Stimulated activated CD4-positive, alpha-beta T cell treated with anti-CD3 and anti-CD28 coated beads, Interleukin-4, amount 100 ng/mL, for 4 hours (primary cell): Measurements from ENCODE around the gene FPGS.
A peak's percentile ranks its signal among the peaks of the same experiment; 100 is the strongest.
"Not testable (repeated sequence)": the region's sequence is repeated elsewhere in the genome, so short reads cannot be mapped to it uniquely, and the experiment has no call there.

ENCODE experiments used
- DNase-seq, 2 experiments: peaks; one replicate each; pipeline ENCODE4 v3.0.0-alpha.2; 2020

The FPGS gene

DNA sequence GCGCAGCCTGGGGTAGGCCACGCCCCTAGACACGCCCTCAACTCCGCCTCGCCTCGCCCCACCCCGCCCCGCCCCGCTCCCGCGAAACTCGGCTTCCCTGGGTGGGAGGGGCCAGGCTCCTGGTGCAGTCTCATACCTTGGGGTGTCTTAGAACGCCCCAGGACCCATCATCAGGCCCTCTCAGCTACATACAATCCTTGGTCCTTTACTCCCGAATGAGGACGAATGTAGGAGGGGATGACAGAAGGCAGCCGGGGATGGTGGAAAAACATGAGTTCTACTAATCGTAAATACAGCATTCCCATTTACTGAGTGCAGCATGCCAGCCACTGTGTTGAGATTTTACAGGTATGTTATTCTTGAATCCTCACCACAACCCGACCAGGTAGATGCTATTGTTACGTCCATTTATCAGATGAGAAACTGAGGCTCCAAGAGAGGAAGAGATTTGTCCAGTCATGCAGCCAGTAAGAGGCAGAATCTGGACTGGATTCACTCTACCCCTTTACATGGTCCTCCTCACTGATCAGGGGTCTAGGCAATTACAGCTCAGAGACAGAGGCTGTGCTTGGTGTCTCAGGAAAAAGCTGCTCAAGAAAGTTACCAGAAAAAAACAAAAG lies 31.0 kb upstream of the FPGS start:
- DNase-seq: no peak

DNA sequence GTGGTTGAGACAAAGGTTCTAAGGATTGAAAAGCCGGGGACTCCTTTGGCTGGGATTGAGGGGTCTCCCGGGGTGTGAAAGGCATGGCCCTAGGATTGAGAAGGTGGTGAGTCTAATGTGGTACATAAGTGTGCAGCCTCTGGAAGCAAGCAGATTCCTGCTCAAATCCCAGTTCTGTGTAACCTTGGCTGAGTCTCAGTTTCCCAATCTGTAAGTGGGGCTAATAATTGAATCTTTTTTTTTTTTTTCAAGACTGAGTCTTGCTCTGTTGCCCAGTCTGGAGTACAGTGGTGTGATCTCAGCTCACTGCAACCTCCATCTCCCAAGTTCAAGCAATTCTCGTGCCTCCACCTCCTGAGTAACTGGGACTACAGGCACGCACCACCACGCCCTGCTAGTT lies 30.1 kb upstream of the FPGS start:
- DNase-seq: no peak

DNA sequence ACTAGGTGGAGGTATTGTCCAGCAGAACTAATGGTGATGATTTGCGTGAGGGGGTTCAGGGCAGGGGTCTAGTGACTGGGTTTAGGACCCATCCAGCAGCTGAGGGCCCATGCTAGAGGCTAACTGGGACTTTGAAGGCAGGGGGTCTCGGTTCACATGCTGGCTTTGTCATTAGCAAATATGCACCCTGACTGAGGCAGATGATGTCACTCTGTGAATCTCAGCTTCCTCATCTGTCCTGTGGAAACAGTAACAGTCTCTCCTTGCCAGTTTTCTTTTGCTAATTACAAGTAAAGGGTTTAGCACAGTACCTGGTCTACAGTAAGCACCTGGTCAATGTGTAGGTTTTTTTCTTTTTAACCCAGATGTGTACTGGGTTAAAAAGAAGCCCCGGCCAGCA lies 29.4 kb upstream of the FPGS start:
- DNase-seq: no peak

DNA sequence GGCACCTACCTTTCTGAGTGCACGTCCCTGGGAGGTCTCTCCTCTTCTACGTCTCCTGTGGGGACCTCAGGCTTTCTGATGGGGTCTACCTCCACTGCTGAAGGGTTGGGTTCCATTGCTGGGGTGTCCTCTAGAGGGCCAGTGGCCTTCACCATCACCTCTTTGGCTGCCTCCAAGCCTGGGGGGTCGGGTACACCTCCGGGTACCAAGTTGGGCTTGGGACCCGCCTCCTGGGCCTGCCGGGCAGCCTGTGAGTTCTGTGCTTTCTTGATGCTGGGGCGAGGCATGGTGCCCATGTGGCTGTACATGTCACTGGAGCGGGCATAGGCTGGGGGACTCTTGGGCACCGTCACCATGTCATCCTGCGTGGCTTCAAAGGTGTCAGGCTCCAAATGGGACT lies 28.7 kb upstream of the FPGS start:
- DNase-seq: no peak

DNA sequence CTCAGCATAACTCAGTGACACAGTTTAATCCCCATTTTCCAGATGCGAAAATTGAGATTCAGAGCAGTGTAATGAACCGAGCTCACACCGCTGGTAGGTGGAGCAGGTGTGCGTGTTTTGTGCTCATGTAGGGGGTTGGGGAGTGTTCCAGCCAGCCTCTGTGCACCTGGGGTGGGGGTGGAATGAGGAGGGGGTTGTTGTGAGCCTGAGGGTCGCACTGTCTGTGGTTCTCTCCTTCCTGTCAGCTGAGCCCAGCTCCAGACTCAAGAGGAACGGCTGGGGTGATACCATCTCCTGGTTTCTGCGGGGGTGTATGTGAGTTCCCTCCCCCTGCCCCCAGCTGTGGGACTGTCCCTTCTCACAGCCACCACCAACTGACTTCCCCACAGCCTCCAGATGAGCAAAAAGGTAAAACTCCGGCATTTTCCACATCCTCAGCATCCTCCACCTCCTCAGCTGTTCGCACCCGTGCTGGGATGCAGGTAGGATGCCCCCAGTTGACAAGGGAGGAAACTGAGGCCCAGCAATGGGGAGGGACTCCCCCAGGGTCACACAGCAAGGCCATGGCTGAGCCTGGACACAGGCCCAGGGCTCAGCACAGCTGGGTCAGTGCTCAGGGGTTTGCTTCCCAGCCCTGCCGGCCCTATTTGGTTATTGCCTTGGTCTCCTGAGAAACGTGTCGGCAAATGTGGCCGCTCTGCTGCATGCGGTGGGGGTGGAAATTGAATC lies 26.3 kb upstream of the FPGS start:
- peak; percentile 56 to 78 for DNase-seq

DNA sequence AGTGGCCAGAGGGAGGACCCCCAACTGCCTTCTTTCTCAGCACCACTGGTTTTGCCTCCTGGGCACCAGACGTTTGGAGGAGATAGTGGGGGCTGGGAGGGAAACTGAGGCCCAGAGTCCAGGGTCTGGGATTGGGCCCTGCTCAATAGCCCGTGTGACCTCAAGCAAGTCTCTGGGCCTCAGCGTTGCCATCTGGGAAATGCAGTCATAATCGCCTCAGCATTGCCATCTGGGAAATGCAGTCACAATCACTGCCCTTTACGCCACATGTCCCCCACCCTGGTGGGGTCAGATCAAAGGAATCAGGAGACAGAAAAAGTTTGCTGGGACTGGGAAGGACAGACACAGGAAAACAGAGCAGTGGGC lies 25.8 kb upstream of the FPGS start:
- DNase-seq: no peak

DNA sequence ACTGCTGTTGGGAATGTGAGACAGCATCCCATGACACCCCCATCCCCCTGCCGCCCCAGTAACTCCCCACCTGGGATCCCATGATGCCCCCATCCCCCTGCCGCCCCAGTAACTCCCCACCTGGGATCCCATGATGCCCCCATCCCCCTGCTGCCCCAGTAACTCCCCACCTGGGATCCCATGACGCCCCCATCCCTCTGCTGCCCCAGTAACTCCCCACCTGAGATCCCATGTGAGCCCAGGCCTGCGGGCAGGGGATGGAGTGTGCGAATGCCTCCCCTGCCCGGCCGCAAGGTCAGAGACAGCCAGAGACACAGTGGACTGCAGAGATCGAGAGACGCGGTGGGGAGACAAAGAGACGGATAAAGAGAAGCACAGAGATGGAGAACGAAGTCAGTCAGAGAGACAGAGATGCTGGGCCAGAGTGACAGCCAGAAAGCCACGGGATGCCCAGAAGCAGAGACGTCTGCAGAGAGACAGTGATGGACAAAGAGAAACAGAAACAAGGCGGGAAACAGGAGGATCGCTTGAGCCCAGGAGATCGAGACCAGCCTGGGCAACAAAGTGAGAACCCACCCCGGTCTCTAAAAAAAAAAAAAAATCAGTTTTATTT lies 25.2 kb upstream of the FPGS start:
- DNase-seq: no peak

DNA sequence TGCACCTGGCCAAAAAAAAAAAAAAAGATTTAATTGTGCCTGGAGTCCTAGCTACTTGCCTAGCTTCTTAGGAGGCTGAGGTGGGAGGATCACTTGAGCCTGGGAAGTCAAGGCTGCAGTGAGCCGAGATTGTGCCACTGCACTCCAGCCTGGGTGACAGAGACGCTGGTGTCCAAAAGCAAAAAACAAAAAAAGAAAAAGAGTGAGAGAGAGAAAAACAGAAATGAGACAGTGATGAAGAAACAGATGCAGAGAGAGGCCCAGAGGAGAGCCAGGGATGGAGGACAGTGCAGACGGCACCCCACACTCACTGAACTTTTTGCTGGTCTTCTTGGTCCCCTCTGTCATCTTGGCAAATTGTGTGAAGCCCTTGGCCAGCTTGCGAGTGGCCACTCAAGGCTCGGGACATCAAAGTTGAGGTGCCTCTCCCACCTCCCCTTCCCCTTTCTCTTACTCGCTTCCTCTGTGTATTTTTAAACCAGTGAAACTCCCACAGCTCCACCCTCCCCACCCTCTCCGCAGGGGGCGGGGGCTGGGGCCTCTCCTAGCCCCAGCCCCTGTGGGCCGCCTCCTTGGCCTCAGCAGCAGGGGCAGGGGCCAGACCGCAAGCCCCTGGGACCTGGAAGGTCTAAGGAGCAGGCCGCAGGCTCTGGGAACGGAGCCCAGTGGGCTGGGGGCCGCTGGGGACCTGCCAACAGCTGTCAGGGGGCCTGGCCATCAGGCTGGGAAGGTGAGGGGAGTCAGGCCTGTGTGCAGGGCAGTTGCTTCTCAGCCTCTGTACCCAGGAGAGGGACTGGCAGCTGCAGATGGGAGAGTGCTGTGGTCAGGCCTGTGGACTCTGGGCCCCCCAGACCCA lies 24.2 kb upstream of the FPGS start, which contains the start of gene SH2D3C:
SH2D3C (minus strand) TSS at position 387 of the 856 bp plus-strand sequence; CDS start at position 348, 39 bp downstream.
- peak; percentile 39 to 43 for DNase-seq

DNA sequence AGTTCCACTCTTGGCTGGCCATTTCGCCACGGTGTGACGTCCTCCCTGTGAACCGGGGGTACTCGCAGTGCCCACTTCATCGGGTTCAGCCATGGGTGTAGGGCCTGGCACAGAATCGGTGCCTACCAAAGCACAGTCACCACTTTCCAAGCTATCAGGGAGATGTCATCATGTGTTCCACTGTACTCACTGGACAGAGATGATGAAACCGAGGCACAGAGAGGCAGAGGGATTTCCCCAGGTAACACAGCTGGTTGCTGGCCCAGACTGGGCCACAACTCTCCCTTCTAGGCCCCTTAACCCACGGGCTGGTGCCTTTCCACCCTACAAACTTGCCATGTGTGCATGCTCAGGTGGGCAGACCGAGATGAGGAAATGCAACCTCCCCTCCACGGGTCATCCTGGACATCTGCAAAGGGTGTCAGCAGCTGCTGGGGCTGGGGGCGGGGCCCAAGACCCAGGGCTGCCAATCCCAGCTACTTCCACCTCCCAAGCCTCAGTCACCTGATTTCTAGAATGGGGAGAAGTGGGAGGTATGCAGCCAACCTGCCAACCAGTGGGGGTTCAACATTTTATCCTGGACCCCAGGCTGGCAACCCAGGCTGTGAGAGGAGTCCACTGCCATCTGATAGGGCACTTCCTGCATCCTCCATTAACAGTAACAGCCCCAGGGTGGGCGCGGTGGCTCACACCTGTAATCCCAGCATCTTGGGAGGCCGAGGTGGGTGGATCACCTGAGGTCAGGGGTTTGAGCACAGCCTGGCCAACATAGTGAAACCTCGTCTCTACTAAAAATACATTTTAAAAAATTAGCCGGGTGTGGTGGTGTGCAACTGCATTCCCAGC lies 23.3 kb upstream of the FPGS start:
- DNase-seq: peak in 1 of 2 experiments; percentile 75

DNA sequence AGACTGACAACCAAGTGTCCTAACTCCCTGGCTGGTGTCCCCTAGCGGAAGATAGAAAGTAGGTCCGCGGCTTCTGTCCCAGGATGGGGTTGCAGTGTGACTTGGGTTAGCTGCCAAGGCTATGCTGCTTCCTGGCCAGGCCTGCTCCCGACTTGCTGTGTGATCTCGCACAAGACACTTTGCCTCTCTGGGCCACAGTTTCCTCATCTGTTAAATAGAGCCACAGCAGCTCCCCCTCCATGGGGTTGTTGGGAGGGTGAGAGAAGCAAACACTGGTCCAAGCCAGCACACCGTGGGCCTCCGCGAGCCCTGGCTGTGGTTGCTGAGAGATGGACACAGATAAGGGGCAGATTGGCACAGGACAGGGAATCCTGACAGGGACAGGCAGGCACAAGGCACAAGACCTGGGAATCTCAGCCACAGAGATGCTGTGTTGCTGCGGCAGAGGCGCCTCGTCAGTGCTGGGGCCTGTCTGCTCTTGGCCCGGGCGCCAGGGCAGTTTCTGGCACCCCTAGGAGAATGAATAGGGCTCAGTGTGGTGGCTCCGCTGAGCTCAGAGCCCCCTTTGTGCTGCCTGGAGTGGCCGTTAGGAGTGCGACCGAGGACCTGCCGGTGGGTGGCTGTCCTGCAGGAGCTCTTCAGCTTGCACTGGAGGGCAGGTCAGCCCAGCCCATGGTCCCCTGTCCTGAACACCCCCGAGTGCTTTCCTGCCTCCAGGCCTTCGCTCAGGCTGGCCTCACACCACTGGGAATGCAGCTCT lies 22.4 kb upstream of the FPGS start:
- no peak for DNase-seq

DNA sequence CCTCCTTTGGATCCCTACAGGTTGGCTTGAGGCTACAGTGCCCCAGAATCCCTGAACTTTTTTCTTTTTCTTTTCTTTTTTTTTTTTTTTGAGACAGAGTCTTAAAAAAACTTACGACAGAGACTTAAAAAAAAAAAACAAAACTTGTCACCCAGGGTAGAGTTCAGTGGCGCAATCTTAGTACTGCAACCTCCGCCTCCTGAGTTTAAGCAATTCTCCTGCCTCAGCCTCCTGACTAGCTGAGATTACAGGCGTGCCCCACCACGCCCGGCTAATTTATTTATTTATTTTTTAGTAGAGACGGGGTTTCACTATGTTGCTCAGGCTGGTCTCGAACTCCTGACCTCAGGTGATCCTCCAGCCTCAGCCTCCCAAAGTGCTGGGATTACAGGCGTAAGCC lies 21.8 kb upstream of the FPGS start:
- not testable (repeated sequence) for DNase-seq

DNA sequence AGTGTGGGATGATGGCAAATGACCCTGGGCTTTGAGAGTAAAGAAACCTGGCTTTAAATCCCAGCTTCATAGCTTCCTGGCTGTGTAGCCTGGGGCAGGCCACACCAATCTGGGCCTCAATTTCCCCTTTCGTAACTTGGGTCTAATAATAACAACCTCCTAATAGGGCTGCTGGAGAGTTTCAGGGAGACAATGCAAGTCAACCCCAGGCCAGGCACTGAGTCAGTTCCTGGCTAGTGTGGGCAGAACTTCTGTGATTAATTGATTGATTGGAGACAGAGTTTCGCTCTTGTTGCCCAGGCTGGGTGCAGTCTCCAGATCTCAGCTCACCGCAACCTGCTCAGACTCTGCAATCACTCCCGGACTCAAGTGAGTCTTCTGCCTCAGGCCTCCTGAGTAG lies 20.9 kb upstream of the FPGS start:
- DNase-seq: no peak

DNA sequence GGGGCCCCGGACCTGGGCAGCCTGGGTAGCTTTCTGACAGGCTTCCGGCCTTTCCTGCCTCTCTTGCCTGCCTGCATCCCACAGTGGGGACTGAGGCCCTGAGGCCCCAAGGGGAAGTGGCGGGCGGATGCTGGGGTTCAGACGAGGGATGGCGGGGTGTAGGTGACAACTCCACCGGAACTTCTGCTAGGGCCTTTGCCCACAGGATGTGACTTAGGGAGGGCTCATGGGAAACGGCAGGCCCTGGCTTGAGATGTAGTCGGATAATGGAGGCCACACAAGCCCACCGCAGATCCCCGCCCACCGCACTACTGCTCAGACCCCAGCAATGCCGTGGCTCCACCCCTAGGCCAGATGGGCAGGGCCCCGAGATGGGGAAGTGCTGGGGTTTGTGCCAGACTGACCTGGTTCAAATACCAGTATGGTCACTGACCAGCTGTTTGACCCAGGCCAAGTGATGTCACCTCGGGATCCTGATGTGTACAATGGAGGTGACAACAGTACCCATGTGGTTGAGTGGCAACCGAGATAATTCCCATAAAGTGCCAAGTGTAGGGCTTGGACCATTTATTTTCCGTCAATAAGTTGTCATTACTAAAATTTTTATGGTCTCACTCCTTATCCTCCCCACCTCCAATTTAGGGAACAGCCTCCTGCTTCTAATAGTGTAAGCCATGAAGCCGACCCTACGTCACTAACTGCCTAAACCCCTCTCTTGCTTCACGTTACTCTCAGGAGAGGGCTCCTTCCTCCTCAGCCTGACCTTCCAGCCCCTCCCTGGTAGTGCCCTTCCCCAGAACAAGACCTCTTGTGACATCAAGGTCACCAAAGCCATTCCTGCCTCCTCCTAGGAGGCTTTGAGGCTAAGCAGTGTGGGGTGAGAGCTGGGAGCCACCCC lies 19.3 kb upstream of the FPGS start:
- peak; percentile 43 to 56 for DNase-seq

DNA sequence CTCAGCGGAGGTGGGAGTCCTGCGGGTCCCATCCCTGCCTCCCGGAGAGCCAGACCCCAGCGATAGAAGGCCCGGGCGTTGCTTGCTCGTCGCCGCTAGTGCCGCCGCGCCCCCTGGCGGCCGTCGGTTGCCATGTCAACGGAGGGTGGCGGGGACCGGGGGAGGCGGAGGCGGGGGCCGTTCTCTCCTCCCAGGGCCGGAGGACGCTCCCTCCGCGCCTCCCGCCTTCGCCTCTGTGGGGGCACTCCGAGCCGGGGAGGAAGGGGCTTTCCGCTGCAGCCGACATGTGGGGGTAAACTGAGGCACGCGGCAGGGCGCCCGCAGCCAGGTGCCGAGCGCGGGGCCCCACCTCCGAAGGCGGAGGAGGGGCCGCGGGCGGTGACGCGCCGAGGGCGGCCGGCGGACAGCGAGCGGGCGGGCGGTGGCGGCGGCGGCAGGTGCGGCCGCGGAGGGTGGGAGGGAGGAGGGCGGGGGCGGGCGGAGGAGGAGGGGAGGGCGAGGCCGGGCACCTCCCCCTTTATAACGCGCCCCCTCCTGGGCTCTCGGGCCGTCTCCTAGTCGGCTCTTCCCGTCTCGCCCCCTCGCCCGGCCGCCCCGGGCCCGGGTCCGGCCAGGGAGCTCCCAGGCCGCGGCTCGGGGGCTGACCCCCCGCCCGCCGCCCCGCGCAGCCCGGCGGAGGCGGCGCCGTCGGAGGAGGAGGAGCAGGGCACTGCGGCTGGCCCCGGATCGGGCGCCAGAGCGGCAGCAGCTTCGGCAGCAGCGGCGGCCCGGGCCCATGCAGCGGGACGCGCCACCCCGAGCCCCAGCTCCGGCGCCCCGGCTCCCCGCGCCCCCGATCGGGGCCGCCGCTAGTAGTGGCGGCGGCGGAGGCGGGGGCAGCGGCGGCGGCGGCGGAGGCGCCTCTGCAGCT lies 17.4 kb upstream of the FPGS start:
- peak; percentile 85 to 86 for DNase-seq

DNA sequence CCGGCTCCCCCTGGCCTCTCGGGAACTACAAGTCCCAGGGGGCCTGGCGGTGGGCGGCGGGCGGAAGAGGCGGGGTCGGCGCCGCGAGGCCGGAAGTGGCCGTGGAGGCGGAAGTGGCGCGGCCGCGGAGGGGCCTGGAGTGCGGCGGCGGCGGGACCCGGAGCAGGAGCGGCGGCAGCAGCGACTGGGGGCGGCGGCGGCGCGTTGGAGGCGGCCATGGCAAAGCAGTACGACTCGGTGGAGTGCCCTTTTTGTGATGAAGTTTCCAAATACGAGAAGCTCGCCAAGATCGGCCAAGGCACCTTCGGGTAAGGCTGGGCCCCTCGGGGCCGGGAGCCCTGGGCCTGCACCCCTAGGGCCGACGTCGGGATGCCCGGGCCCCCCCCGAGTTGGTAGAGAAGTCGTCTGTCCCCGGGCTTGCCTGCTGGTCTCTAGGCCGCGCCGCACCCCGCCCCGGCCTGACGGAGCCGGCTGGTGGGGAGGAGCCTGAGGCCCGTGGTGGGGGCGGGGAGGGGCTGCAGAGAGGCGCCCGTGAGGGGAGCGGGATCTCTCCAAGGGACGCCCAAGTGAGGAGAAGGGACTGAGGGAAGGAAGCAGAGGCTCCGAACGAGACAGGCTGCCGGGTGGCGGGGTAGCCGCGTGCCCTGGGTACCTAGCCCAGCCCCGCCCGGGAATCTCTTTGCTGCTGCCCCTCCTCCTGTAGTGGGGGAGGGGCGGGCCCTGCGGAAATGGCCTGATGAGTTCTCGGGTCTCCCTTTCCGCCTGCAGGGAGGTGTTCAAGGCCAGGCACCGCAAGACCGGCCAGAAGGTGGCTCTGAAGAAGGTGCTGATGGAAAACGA lies 16.5 kb upstream of the FPGS start, which contains the start of gene CDK9:
CDK9 (plus strand) TSS at position 102 of the 840 bp plus-strand sequence; CDS start at position 217, 115 bp downstream.
- peak; percentile 91 to 92 for DNase-seq

DNA sequence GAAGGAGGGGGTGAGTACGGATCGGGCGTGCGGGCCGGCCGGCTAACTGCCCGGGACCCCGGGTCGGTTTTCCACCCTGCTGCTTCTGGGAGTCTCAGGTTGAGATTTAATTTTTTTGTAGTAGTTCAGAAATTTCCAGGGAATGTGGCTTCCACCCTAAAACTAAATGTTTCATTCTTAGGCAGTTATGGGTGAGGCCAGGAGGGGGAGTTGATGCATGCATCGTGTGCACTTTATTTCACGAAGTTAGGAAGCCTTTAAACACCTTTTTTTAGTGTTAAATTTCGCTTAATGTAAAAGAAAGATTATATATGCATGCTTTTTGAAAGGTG lies 15.9 kb upstream of the FPGS start:
- no peak for DNase-seq

DNA sequence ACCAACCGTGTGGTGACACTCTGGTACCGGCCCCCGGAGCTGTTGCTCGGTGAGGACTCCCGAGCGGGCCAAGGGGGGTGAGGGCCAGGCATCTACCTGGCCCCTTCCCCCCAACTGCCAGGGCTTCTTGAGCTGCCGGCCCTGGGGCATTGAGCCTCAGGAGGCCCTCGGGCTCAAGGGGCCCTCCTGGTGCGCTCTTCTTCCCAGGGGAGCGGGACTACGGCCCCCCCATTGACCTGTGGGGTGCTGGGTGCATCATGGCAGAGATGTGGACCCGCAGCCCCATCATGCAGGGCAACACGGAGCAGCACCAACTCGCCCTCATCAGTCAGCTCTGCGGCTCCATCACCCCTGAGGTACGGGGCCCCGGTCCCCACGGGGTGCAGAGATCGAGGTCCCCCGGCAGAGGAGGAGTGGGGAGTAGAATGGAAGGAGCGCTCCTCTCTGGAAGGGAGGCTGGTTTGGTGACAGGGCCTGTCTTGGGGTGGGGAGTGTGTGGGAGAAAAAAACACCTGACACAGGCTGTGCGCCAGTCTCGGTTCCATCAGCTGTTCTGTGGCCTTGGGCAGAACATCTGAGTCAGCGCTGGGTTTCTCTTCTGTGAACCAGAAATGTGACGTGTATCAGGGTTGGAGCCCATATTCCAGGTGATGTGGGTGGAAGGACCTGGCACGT lies 14.2 kb upstream of the FPGS start:
- DNase-seq: peak; percentile 61 to 68

DNA sequence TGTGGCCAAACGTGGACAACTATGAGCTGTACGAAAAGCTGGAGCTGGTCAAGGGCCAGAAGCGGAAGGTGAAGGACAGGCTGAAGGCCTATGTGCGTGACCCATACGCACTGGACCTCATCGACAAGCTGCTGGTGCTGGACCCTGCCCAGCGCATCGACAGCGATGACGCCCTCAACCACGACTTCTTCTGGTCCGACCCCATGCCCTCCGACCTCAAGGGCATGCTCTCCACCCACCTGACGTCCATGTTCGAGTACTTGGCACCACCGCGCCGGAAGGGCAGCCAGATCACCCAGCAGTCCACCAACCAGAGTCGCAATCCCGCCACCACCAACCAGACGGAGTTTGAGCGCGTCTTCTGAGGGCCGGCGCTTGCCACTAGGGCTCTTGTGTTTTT lies 13.5 kb upstream of the FPGS start:
- DNase-seq: no peak
